ENCODE data around the gene CDHR2. TPM values are rescaled to one million over a fixed set of nuclear protein-coding genes. Genes with fewer than 3 reads are reported as not detected.

The CDHR2 gene
- total RNA-seq, 1 experiment from 2014 or later, result 0.63 TPM

- TF ChIP-seq ZNF512 (CRISPR knock-in tag; IDR thresholded peaks at IDR 0.05; ENCODE audit: borderline replicate concordance) (no peak), CREB1 (CRISPR knock-in tag; IDR thresholded peaks at IDR 0.05) (no peak), ZNF425 (CRISPR knock-in tag; conservative IDR thresholded peaks at IDR 0.05) (no peak), CREM (CRISPR knock-in tag; IDR thresholded peaks at IDR 0.05) (no peak), IRF1 (CRISPR knock-in tag; IDR thresholded peaks at IDR 0.05) (no peak), ARID4B (CRISPR knock-in tag; IDR thresholded peaks at IDR 0.05; ENCODE audit: borderline replicate concordance) (no peak), NR2C2 (CRISPR knock-in tag; IDR thresholded peaks at IDR 0.05) (no peak), SP1 (CRISPR knock-in tag; conservative IDR thresholded peaks at IDR 0.05) (no peak), ATF6 (CRISPR knock-in tag; IDR thresholded peaks at IDR 0.05) (no peak), TEAD4 (CRISPR knock-in tag; IDR thresholded peaks at IDR 0.05) (no peak), ZBTB43 (CRISPR knock-in tag; IDR thresholded peaks at IDR 0.05) (no peak), ELF4 (CRISPR knock-in tag; IDR thresholded peaks at IDR 0.05; ENCODE audit: low read depth) (no peak), MYBL2 (CRISPR knock-in tag; IDR thresholded peaks at IDR 0.05) (no peak)
- no peak overlapping the region for H3K27ac Mint-ChIP-seq
- CTCF ChIA-PET, result interaction anchor here (0.6 to 1.6 kb wide), 2 partner anchors 20 to 205 kb away, joined by 3 to 6 read pairs; partner anchors contain the start of genes EIF4E1B and SNCB
- ATAC-seq (no peak), DNase-seq (ENCODE audit: low spot score) (no peak)
- POLR2A ChIA-PET, result no interaction called here
- no peaks in the 10 kb centered on the region for H3K36me3 Mint-ChIP-seq
- H3K4me3 Mint-ChIP-seq, result peak overlapping the region; percentile 68
- peaks cover 33% of the 10 kb centered on the region for H3K27me3 Mint-ChIP-seq (ENCODE audit: low read depth)
- peaks cover 26% of the 10 kb centered on the region for H3K4me1 Mint-ChIP-seq
- H3K9me3 Mint-ChIP-seq, result no peaks in the 10 kb centered on the region
These were observed 61.3 kb downstream of the CDHR2 start for GRCh38 chr5:176610435-176610773.
